ENCODE results near the gene ZACN.
"Not testable (repeated sequence)": the region's sequence is repeated elsewhere in the genome, so short reads cannot be mapped to it uniquely, and the experiment has no call there.

ZACN gene

DNA sequence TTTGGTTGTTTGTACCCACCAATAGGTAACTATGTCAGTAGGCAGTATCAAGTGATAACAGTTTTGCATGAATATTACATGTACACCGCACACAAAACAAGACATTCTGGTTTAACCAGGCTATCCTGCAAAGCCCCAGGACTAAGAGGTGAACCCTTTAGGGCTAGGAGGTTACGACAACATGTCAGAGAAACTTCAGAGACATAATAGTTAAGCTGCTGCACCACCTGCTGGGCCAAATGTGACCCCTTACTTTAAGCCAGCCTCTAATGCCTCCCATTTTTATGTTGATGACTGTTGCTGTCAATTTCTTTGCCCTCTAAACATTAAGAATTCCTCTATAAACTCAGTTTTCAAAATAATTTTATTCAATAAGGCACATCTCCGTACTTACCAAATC, 22.1 kb upstream of the ZACN start:
- DNase-seq, result no peak

- not testable (repeated sequence) for DNase-seq
Observed at GRCh38 chr17:76058264-76058663, 20.7 kb upstream of the ZACN start.

DNA sequence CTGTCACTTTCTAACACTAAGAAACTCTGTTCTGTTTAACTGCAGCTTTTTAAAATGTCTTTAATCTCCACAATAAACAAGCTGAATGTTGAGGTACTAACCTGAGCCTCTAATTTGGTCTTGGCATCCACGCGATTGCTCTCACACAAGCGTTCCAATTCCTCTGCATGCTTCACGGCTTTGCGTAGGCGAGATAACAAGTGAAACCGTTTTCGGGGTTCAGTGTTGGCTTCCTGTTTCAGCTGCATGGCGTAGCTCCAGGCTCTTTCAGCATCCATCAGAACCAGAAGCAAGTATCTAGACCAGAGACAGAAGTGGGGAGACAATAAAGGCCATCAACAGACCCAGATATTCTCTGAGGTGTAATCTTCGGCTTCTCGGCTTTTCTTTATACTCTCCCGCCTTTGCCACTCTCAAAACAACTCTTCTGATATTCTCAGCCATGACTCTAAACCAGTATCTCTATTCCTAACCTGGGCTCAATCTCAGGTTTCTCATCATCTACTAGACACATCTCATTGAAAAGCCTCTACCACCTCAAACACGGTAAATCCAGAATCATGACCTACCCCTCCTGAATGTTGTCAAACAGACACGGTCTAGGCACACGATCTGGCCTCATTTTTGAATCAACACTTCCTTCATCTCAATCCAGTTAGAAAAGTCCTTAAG, 15.0 kb upstream of the ZACN start:
- no peak for DNase-seq

DNA sequence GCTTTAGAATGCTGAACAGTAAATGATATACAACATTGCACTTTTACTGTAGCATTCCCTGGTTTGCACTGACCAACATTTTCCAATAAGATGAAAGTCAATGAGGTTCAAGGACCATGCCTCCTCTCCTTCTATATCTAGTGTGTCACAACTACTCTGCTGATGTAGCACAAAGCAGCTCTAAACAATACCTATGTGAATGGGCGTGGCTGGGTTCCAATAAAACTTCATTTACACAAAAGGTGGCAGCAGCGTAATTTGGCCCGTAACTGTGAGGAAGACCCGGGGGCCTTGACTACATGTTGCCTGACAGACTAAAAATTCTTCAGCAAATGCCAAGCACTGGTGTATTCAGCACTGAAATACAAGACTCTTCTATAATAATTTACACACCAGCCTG, 13.2 kb upstream of the ZACN start:
- no peak for DNase-seq

GRCh38 chr17:76071531-76072147, 7.3 kb upstream of the ZACN start:
- no peak for DNase-seq

DNA sequence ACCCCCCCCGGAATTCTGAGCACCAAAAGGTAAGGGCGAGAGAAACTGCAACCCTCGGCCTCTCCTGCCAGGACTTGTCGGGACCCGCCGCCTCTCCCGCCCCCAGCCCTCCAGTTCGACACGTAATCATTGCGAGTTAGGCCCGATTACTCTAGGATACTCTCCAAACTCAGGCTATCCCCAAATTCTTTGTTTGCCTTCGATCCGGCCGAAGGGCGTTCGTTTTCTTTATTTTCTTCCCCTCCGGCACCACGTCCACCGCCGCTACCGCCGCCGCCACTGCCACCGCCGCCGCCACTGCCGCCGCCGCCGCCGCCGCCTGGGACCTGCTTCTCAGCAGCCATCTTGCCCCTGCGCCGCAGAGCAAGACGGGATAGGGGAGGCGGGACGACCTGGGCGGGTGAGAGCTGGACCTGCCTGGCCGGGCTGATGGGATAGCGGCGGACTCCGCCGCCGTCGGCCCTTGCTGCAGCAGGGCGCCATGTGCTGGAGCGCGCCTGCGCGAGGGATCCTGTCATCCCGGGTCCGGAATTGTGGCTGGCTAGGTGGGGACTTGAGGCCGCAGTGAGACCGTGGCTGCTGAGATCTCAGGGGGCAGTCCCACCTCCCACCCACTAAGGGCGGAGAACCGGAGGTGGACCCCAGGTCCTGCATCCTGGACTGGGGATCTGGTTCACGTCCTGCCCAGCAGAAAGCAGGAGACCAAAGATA, 6.7 kb upstream of the ZACN start, which contains the start of gene SRP68:
TSS of gene SRP68 (minus strand) at position 370 of the 711 bp plus-strand sequence. CDS start at position 344, 26 bp downstream.
- DNase-seq, result peak; percentile 86

- no peak for DNase-seq
Observed at GRCh38 chr17:76074390-76075363, 4.3 kb upstream of the ZACN start, which contains the start of gene GALR2. Gene GALR2, plus strand, starts transcription at chr17:76074781. Its CDS starts 103 bp downstream, at chr17:76074884.

- no peak for DNase-seq
Observed at GRCh38 chr17:76075364-76076145, 3.4 kb upstream of the ZACN start.

DNA sequence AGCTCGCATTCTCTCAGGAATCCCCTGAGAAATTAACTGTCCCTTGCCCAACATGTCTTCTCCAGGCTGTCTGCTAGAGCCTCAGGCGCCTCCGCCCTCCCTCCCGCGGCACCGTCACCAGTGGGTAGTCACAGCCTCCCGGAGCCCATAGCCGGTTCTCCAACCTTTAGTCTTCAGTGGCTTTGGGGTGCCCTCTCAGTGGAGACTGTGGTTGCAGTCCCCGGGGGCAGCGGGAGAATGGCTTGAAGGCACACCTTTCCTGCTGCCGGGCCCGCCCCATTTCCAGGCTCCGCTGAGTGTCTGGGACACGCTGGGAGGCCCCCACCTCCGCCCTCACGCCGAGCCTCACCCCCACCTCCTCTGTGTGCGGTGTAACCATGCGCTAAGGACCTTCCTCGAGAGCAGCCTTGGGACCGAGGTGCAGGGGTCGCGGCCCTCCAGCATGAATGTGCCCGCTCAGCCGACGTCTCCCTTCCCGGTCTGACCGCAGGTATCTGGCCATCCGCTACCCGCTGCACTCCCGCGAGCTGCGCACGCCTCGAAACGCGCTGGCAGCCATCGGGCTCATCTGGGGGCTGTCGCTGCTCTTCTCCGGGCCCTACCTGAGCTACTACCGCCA, 2.7 kb upstream of the ZACN start:
- DNase-seq, result no peak

DNA sequence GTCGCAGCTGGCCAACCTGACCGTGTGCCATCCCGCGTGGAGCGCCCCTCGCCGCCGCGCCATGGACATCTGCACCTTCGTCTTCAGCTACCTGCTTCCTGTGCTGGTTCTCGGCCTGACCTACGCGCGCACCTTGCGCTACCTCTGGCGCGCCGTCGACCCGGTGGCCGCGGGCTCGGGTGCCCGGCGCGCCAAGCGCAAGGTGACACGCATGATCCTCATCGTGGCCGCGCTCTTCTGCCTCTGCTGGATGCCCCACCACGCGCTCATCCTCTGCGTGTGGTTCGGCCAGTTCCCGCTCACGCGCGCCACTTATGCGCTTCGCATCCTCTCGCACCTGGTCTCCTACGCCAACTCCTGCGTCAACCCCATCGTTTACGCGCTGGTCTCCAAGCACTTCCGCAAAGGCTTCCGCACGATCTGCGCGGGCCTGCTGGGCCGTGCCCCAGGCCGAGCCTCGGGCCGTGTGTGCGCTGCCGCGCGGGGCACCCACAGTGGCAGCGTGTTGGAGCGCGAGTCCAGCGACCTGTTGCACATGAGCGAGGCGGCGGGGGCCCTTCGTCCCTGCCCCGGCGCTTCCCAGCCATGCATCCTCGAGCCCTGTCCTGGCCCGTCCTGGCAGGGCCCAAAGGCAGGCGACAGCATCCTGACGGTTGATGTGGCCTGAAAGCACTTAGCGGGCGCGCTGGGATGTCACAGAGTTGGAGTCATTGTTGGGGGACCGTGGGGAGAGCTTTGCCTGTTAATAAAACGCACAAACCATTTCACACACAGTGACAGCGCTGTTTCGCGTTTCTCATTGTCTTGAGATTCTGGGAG, 2.0 kb upstream of the ZACN start:
- no peak for DNase-seq

DNA sequence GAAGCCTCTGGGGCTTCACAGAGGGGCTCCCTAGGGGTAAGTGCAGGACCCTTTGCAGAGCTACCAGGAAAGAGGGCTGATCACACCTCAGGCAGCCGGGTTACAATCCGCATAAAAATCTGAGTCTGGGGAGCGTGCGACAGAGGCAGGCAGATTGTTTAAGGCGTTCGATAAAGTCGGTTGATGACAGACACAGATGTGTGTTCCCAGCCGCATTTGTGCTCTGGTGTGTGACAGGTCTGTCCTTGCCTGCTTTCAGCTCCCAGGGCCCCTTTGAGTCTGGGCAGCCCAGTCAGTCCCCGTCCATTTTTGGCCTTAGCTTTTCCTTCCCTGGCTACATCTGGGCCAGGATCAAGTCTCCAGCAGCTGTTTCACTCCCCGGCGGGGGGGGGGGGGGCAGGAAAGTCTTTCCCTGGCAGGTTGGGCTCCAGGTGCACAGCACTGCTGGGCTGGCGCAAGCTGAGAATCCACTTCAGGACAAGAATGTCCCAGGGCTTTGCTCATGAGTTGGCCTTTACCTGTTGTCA, 1.3 kb upstream of the ZACN start:
- DNase-seq, result no peak

GRCh38 chr17:76078370-76078769, 612 bp upstream of the ZACN start:
- DNase-seq, result not testable (repeated sequence)

GRCh38 chr17:76079535-76079955, 563 bp downstream of the ZACN start:
- DNase-seq, result no peak

GRCh38 chr17:76079956-76080767, 1.2 kb downstream of the ZACN start:
- no peak for DNase-seq

DNA sequence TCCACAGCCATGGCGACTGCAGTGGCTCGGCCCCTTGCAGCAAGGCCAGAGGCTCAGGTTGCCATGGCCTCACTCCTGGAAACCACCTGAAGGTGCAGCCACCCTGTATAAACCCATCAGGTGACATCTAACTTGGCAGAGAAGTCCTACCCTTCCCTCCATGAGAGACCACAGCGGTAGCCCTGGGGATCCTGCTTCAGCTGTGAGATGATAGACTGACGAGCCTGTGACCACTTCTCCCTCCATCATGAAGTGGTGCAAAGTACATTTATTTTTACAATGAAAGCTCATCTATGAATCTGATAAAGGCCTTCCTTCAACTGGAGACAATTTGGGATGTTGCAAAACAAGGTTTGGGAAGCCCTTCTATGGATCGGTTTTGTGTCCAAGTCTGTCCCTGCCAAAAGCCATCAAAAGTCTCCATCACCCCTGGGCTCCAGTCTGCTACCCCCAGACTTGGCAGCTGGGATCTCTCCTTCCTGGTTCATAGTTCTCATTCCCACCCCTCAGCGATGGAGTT, 1.8 kb downstream of the ZACN start:
- no peak for DNase-seq

DNA sequence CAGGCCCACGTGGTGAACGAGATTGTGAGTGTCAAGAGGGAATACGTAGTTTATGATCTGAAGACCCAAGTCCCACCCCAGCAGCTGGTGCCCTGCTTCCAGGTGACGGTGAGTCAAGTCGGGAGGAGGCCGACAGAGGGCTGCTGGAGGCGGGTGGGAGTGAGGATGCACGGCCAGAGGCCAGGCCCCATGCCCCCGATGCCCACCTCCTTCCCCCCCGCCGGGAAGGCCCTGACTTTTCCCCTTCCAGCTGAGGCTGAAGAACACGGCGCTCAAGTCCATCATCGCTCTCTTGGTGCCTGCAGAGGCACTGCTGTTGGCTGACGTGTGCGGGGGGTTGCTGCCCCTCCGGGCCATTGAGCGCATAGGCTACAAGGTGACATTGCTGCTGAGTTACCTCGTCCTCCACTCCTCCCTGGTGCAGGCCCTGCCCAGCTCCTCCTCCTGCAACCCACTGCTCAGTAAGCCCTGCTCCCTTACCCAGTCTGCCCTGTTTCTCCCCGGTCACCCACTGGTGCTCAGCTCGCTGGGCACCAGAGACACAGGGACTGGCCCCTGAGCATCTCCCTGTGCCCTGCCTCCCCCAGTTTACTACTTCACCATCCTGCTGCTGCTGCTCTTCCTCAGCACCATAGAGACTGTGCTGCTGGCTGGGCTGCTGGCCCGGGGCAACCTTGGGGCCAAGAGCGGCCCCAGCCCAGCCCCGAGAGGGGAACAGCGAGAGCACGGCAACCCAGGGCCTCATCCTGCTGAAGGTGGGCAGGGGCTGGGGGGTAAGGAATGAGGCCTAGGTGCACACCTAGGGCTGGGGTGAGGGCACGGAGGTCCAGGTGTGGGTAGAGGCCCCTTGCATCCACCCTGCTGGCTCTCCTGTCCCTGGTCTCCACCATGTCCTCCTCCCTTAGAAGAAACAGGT, 2.6 kb downstream of the ZACN start:
- DNase-seq, result no peak

GRCh38 chr17:76082326-76083251, 3.6 kb downstream of the ZACN start:
- DNase-seq, result no peak
